DOHH2 (cell line): ENCODE data around the gene KRT37.

ENCODE experiments used
- H3F3A ChIP-seq: fragments of 200-600 bp; sonication (generic), shearing (Covaris generic); 2 replicates; pipeline ENCODE4 v1.6.0; 2016; ENCODE audit warnings: antibody characterized with exemption, mild to moderate bottlenecking; ENCODE audit not compliant: control insufficient read depth, insufficient read depth
- H3K27ac ChIP-seq: fragments of 200-600 bp; sonication (generic); 2 replicates; pipeline ENCODE4 v1.5.1; 2014; ENCODE audit warnings: low read depth, mild to moderate bottlenecking, low read length, moderate library complexity
- H3K27me3 ChIP-seq: fragments of 200-600 bp; sonication (generic); 2 replicates; pipeline ENCODE4 v1.6.1; 2014; ENCODE audit warnings: mild to moderate bottlenecking, low read length, mixed read lengths; ENCODE audit not compliant: control insufficient read depth
- H3K36me3 ChIP-seq: fragments of 200-600 bp; sonication (generic); 2 replicates; pipeline ENCODE4 v1.6.1; 2014; ENCODE audit warnings: mild to moderate bottlenecking, low read length, moderate library complexity, mixed read lengths; ENCODE audit not compliant: control insufficient read depth
- H3K4me1 ChIP-seq: fragments of 200-600 bp; sonication (generic); 2 replicates; pipeline ENCODE4 v1.6.1; 2014; ENCODE audit warnings: mild to moderate bottlenecking, low read length, mixed read lengths; ENCODE audit not compliant: control insufficient read depth
- H3K4me2 ChIP-seq: fragments of 200-600 bp; sonication (generic); 2 replicates; pipeline ENCODE4 v1.6.0; 2014; ENCODE audit warnings: mild to moderate bottlenecking, low read length, moderate library complexity
- H3K4me3 ChIP-seq: fragments of 200-600 bp; sonication (generic); 2 replicates; pipeline ENCODE4 v1.5.1; 2014; ENCODE audit warnings: mild to moderate bottlenecking, low read length, mixed read lengths
- H3K79me2 ChIP-seq: fragments of 200-600 bp; sonication (generic); 2 replicates; pipeline ENCODE4 v1.6.1; 2014; ENCODE audit warnings: mild to moderate bottlenecking, low read length, mixed read lengths; ENCODE audit not compliant: control insufficient read depth
- H3K9me2 ChIP-seq: fragments of 200-600 bp; sonication (generic); replicated peaks from 2 replicates; pipeline ENCODE4 v1.6.1; 2014; ENCODE audit warnings: mild to moderate bottlenecking, low read length, mixed read lengths; ENCODE audit not compliant: control insufficient read depth
- H3K9me3 ChIP-seq: fragments of 200-600 bp; sonication (generic); 2 replicates; pipeline ENCODE4 v1.6.1; 2014; ENCODE audit warnings: antibody characterized with exemption, low read length, mixed read lengths; ENCODE audit not compliant: control insufficient read depth, insufficient read depth
- H4K20me1 ChIP-seq: fragments of 200-600 bp; sonication (generic); 2 replicates; pipeline ENCODE4 v1.6.0; 2014; ENCODE audit warnings: low read depth, mild to moderate bottlenecking, antibody characterized with exemption, low read length, moderate library complexity; ENCODE audit not compliant: control insufficient read depth, insufficient read depth
- CTCF ChIP-seq: fragments of 200-600 bp; sonication (generic); IDR thresholded peaks from one replicate; pipeline ENCODE4 v1.5.1; 2014; ENCODE audit warnings: antibody characterized with exemption, mild to moderate bottlenecking, low read depth, low read length; ENCODE audit not compliant: poor library complexity, severe bottlenecking
- EZH2phosphoT487 ChIP-seq: fragments of 200-600 bp; sonication (generic); IDR thresholded peaks from 2 replicates; pipeline ENCODE4 v1.6.1; 2017; ENCODE audit warnings: borderline replicate concordance, mild to moderate bottlenecking, antibody characterized with exemption, low read length, moderate library complexity, mixed read lengths

Gene KRT37

DNA sequence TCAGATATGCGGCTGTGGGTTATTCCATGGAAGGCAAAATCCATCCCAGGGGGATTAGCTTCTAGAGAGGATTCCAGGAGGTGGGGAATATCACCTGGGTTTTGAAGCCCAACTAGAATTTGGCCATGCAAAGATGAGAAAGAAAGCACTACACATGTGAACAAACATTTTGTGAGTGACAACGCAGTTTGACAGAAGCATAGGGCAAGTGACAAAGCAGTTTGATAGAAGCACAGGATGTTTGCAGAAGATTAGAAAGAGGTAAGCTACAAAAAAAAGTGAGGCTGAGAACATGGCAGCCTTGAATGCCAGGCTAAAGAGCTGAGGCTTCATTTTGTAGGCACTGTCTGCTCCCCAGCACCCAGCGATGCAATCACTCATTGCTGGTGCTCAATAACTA lies 28.7 kb upstream of the KRT37 start:
- H3K4me3 ChIP-seq, result no peak overlapping the region
- TF ChIP-seq EZH2phosphoT487, result no peak
- TF ChIP-seq CTCF, result no peak
- no peaks in the 10 kb centered on the region for H3K79me2 ChIP-seq
- H3K4me1 ChIP-seq, result no peaks in the 10 kb centered on the region
- H3K36me3 ChIP-seq, result no peaks in the 10 kb centered on the region
- no peak overlapping the region for H3K27ac ChIP-seq
- H3F3A ChIP-seq, result no peaks in the 10 kb centered on the region
- H3K27me3 ChIP-seq, result peaks cover 5% of the 10 kb centered on the region
- H3K9me2 ChIP-seq, result no peaks in the 10 kb centered on the region
- H3K9me3 ChIP-seq, result no peaks in the 10 kb centered on the region
- H3K4me2 ChIP-seq, result no peak overlapping the region
- no peaks in the 10 kb centered on the region for H4K20me1 ChIP-seq

DNA sequence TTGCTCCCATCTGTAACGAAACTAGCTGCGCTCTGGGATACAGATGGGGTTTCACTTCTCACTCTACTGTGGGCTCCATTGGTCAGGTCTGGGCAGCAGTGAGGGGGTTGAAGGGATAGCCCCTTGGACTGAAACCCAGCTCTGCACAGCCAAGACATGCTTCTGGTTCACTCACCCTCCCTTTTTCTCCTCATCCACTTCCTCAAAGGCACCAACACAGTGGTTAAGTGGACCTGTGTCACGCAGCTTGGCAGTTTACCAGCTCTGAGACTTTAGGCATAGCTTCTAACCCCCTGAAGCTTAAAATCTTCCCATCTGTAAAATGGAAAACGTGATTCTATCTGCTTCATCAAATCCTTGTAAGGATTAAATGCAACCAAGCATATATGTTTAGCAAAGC lies 27.9 kb upstream of the KRT37 start:
- TF ChIP-seq EZH2phosphoT487 (no peak), CTCF (no peak)
- Histone ChIP-seq H3K36me3 (no peaks in the 10 kb centered on the region), H3K9me3 (no peaks in the 10 kb centered on the region), H3K27ac (no peak overlapping the region), H3K4me1 (no peaks in the 10 kb centered on the region), H3F3A (no peaks in the 10 kb centered on the region), H3K27me3 (peaks cover 5% of the 10 kb centered on the region), H4K20me1 (no peaks in the 10 kb centered on the region), H3K9me2 (no peaks in the 10 kb centered on the region), H3K4me3 (no peak overlapping the region), H3K4me2 (no peak overlapping the region), H3K79me2 (no peaks in the 10 kb centered on the region)

GRCh38 chr17:41451154-41451728 lies 26.9 kb upstream of the KRT37 start:
- Histone ChIP-seq H3K4me3 (no peak overlapping the region), H3K36me3 (no peaks in the 10 kb centered on the region), H3K9me3 (no peaks in the 10 kb centered on the region), H3F3A (no peaks in the 10 kb centered on the region), H3K79me2 (no peaks in the 10 kb centered on the region), H3K27me3 (peaks cover 5% of the 10 kb centered on the region), H4K20me1 (no peaks in the 10 kb centered on the region), H3K4me2 (no peak overlapping the region), H3K4me1 (no peaks in the 10 kb centered on the region), H3K9me2 (no peaks in the 10 kb centered on the region), H3K27ac (no peak overlapping the region)
- no peak for TF ChIP-seq CTCF
- no peak for TF ChIP-seq EZH2phosphoT487

GRCh38 chr17:41449008-41449407 lies 24.6 kb upstream of the KRT37 start:
- Histone ChIP-seq H3K9me3 (no peaks in the 10 kb centered on the region), H3F3A (no peaks in the 10 kb centered on the region), H3K4me2 (no peak overlapping the region), H3K27ac (no peak overlapping the region), H3K79me2 (no peaks in the 10 kb centered on the region), H3K36me3 (no peaks in the 10 kb centered on the region), H3K9me2 (no peaks in the 10 kb centered on the region), H3K4me3 (no peak overlapping the region), H3K27me3 (peaks cover 18% of the 10 kb centered on the region), H4K20me1 (no peaks in the 10 kb centered on the region), H3K4me1 (no peaks in the 10 kb centered on the region)
- no peak for TF ChIP-seq EZH2phosphoT487
- no peak for TF ChIP-seq CTCF
